IMR-90 (cell line): ENCODE measurements around the gene RAB3IL1. TPM values are rescaled to one million over a fixed set of nuclear protein-coding genes. Genes with fewer than 3 reads are reported as not detected.
A peak's percentile ranks its signal among the peaks of the same experiment; 100 is the strongest.

Experiments used
- ATAC-seq: fragments of 200-7000 bp; cut with Tn5 transposase; 2 replicates; pipeline ENCODE4 v1.9.1; 2020; ENCODE audit warnings: low read depth, mild to moderate bottlenecking, moderate library complexity
- BruUV-seq: library from RNA; stranded (reverse); fragments of 400-500 nt; replicated peaks from 2 replicates; lab custom pipeline; 2021; lab: Mats Ljungman, UMichigan
- CTCF ChIA-PET: fragments of 300-600 bp; formaldehyde crosslinking; extraction: SDS; loops from one replicate; lab custom pipeline; 2021; ENCODE audit warnings: antibody characterized with exemption; lab: Yijun Ruan, JAX
- POLR2A ChIA-PET: fragments of 300-600 bp; sonication (Branson Sonifier 250); formaldehyde crosslinking; loops from one replicate; lab custom pipeline; 2022; ENCODE audit warnings: antibody characterized with exemption; ENCODE audit not compliant: unreplicated experiment; lab: Charles Lee
- DNase-seq: peaks from one replicate; pipeline ENCODE4 v3.0.0; 2013
- H2AFZ ChIP-seq: replicated peaks from 2 replicates; pipeline ENCODE3; 2013; ENCODE audit warnings: low read length, mild to moderate bottlenecking; ENCODE audit not compliant: poor library complexity
- H2AK5ac ChIP-seq: 2 replicates; pipeline ENCODE4 v1.6.1; 2013; ENCODE audit warnings: low read depth, low read length, inconsistent platforms
- H2AK9ac ChIP-seq: replicated peaks from 2 replicates; pipeline ENCODE3; 2013; ENCODE audit warnings: mild to moderate bottlenecking, low read depth, low read length, moderate library complexity; ENCODE audit not compliant: poor library complexity
- H2BK120ac ChIP-seq: 2 replicates; pipeline ENCODE4 v1.6.1; 2013; ENCODE audit warnings: low read depth, low read length, inconsistent platforms
- H2BK15ac ChIP-seq: 3 replicates; pipeline ENCODE4 v1.6.1; 2013; ENCODE audit warnings: low read depth, low read length, inconsistent platforms
- H2BK20ac ChIP-seq: 2 replicates; pipeline ENCODE4 v1.6.1; 2013; ENCODE audit warnings: low read depth, mild to moderate bottlenecking, inconsistent platforms, low read length, moderate library complexity
- H2BK5ac ChIP-seq: 2 replicates; pipeline ENCODE4 v1.6.1; 2013; ENCODE audit warnings: mild to moderate bottlenecking, low read depth, low read length, inconsistent platforms; ENCODE audit not compliant: poor library complexity, severe bottlenecking
- H3K14ac ChIP-seq: replicated peaks from 2 replicates; pipeline ENCODE4 v1.6.1; 2013; ENCODE audit warnings: low read depth, low read length, inconsistent platforms
- H3K18ac ChIP-seq: 2 replicates; pipeline ENCODE4 v1.6.1; 2013; ENCODE audit warnings: low read depth, low read length, control low read depth
- H3K23ac ChIP-seq: 2 replicates; pipeline ENCODE4 v1.6.1; 2013; ENCODE audit warnings: low read depth, low read length, inconsistent platforms
- H3K27ac ChIP-seq: 2 replicates; pipeline ENCODE4 v1.5.1; 2013; ENCODE audit warnings: mild to moderate bottlenecking, control low read depth, low read length; ENCODE audit not compliant: insufficient read depth
- H3K27me3 ChIP-seq: 2 replicates; pipeline ENCODE4 v1.6.1; 2013; ENCODE audit warnings: low read length; ENCODE audit not compliant: control insufficient read depth, insufficient read depth
- H3K36me3 ChIP-seq: 2 replicates; pipeline ENCODE4 v1.6.1; 2013; ENCODE audit warnings: low read length, mixed read lengths; ENCODE audit not compliant: control insufficient read depth, insufficient read depth
- H3K4ac ChIP-seq: 2 replicates; pipeline ENCODE4 v1.6.1; 2013; ENCODE audit warnings: low read depth, low read length, inconsistent platforms
- H3K4me1 ChIP-seq: 2 replicates; pipeline ENCODE4 v1.6.1; 2013; ENCODE audit warnings: low read length, mixed read lengths; ENCODE audit not compliant: control insufficient read depth, insufficient read depth
- H3K4me2 ChIP-seq: 2 replicates; pipeline ENCODE4 v1.6.1; 2013; ENCODE audit warnings: low read depth, mild to moderate bottlenecking, control low read depth, low read length, moderate library complexity
- H3K4me3 ChIP-seq: 2 replicates; pipeline ENCODE4 v1.5.1; 2013; ENCODE audit warnings: low read depth, mild to moderate bottlenecking, control low read depth, low read length, moderate library complexity; ENCODE audit not compliant: insufficient read depth
- H3K56ac ChIP-seq: 2 replicates; pipeline ENCODE4 v1.6.1; 2013; ENCODE audit warnings: low read length, inconsistent platforms; ENCODE audit not compliant: insufficient read depth; ENCODE audit errors: extremely low read depth
- H3K79me1 ChIP-seq, 2 experiments: 2 replicates each; pipeline ENCODE4 v1.6.1; 2013; ENCODE audit warnings: low read length in 2 of 2, inconsistent platforms in 1 of 2, low read depth in 1 of 2
- H3K9ac ChIP-seq: 2 replicates; pipeline ENCODE4 v1.6.1; 2013; ENCODE audit warnings: low read depth, low read length, control low read depth
- H3K9me1 ChIP-seq: 2 replicates; pipeline ENCODE4 v1.6.1; 2013; ENCODE audit warnings: low read length, inconsistent platforms; ENCODE audit not compliant: insufficient read depth
- H3K9me3 ChIP-seq: 2 replicates; pipeline ENCODE4 v1.6.1; 2013; ENCODE audit warnings: low read length; ENCODE audit not compliant: control insufficient read depth, insufficient read depth
- H4K20me1 ChIP-seq: 2 replicates; pipeline ENCODE4 v1.6.1; 2013; ENCODE audit warnings: low read length, inconsistent platforms; ENCODE audit not compliant: insufficient read depth
- H4K5ac ChIP-seq: 2 replicates; pipeline ENCODE4 v1.6.1; 2013; ENCODE audit warnings: mild to moderate bottlenecking, low read depth, low read length, control low read depth
- H4K8ac ChIP-seq, 2 experiments: 2 replicates each; pipeline ENCODE4 v1.6.1; 2013; ENCODE audit warnings: low read depth in 2 of 2, low read length in 2 of 2, control low read depth in 1 of 2, inconsistent platforms in 1 of 2
- H4K91ac ChIP-seq: 2 replicates; pipeline ENCODE4 v1.6.1; 2013; ENCODE audit warnings: low read depth, low read length, inconsistent platforms; ENCODE audit not compliant: insufficient read depth
- BHLHE40 ChIP-seq: fragments of 150-350 bp; IDR thresholded peaks from 2 replicates; pipeline ENCODE4 v1.6.1; 2016; ENCODE audit warnings: mild to moderate bottlenecking, low read depth, low read length
- CEBPB ChIP-seq: IDR thresholded peaks from 2 replicates; pipeline ENCODE4 v1.6.1; 2012; ENCODE audit warnings: low read depth, low read length, improper control_type of control experiment
- FOS ChIP-seq: fragments of 150-350 bp; IDR thresholded peaks from 2 replicates; pipeline ENCODE4 v1.6.1; 2016; ENCODE audit warnings: low read depth, low read length
- MAFK ChIP-seq: IDR thresholded peaks from 2 replicates; pipeline ENCODE4 v1.6.1; 2012; ENCODE audit warnings: low read depth, low read length, improper control_type of control experiment
- MAZ ChIP-seq: IDR thresholded peaks from 2 replicates; pipeline ENCODE4 v1.6.1; 2012; ENCODE audit warnings: low read depth, mild to moderate bottlenecking, low read length, improper control_type of control experiment, moderate library complexity, borderline replicate concordance
- NFE2L2 ChIP-seq: fragments of 150-350 bp; IDR thresholded peaks from 2 replicates; pipeline ENCODE4 v1.6.1; 2016; ENCODE audit warnings: low read depth, mild to moderate bottlenecking, low read length
- POLR2A ChIP-seq: IDR thresholded peaks from 2 replicates; pipeline ENCODE4 v1.6.1; 2012; ENCODE audit warnings: mild to moderate bottlenecking, low read depth, low read length
- RAD21 ChIP-seq: IDR thresholded peaks from 2 replicates; pipeline ENCODE4 v1.6.1; 2012; ENCODE audit warnings: low read length, improper control_type of control experiment
- RCOR1 ChIP-seq: IDR thresholded peaks from 2 replicates; pipeline ENCODE4 v1.6.1; 2012; ENCODE audit warnings: mild to moderate bottlenecking, low read length, improper control_type of control experiment; ENCODE audit not compliant: insufficient replicate concordance
- RFX5 ChIP-seq: IDR thresholded peaks from 2 replicates; pipeline ENCODE4 v1.8.0; 2012; ENCODE audit warnings: low read depth, mild to moderate bottlenecking, low read length, moderate library complexity
- SMC3 ChIP-seq: fragments of 150-350 bp; IDR thresholded peaks from 2 replicates; pipeline ENCODE4 v1.6.1; 2016; ENCODE audit warnings: low read depth, mild to moderate bottlenecking, antibody characterized with exemption, low read length, moderate library complexity
- WGBS, 2 experiments: methylation state at CpG; one replicate each; pipeline versions ENCODE4 v1.1.5 to v1.1.7; 2013; ENCODE audit warnings: missing lambda C conversion rate in 2 of 2; ENCODE audit not compliant: insufficient read length in 1 of 2; ENCODE audit errors: extremely low coverage in 2 of 2; 5-methylcytosine and 5-hydroxymethylcytosine counted together
- dilution Hi-C: fragments of 300-500 bp; cut with HindIII; formaldehyde crosslinking; loops from one replicate; pipeline ENCODE4 v1.14.3; 2018; ENCODE audit warnings: low sequenced_read_pairs; ENCODE audit not compliant: unreplicated experiment
- in situ Hi-C: fragments of 300-500 bp; cut with MboI; formaldehyde crosslinking; loops from 3 replicates; pipeline ENCODE4 v1.14.3; 2019; ENCODE audit warnings: low sequenced_read_pairs, inconsistent platforms, mixed read lengths
- intact Hi-C: fragments of 100-400 bp; cut with micrococcal nuclease; formaldehyde crosslinking; loops from 2 replicates; pipeline ENCODE4 v1.10.0; 2022
- polyA plus RNA-seq, 3 experiments: library from polyadenylated mRNA; depleted of rRNA; stranded (reverse); fragments of >200 nt; gene quantifications; 2 replicates each; pipeline ENCODE4 v1.2.3, GENCODE V29; 2012; ENCODE audit warnings: low replicate concordance in 1 of 3
- total RNA-seq: library from RNA; depleted of rRNA; stranded (reverse); fragments of >200 nt; gene quantifications from 2 replicates; pipeline ENCODE4 v1.2.3, GENCODE V29; 2012
- TF ChIP-seq, protein P1 (sequence below): conservative IDR thresholded peaks from 2 replicates; pipeline ENCODE4 v1.5.1; 2012; ENCODE audit warnings: mild to moderate bottlenecking, low read depth, low read length, improper control_type of control experiment
- TF ChIP-seq, protein P2 (sequence below): fragments of 150-350 bp; IDR thresholded peaks from 2 replicates; pipeline ENCODE4 v1.6.1; 2017; ENCODE audit warnings: mild to moderate bottlenecking, antibody characterized with exemption, low read length, low read depth
- TF ChIP-seq, protein P3 (sequence below): fragments of 150-350 bp; IDR thresholded peaks from 2 replicates; pipeline ENCODE4 v1.6.1; 2016; ENCODE audit warnings: low read depth, mild to moderate bottlenecking, low read length, moderate library complexity, borderline replicate concordance

The RAB3IL1 gene
- total and polyA plus RNA-seq, 2 of the 4 experiments (the other 2 are of a cell fraction): 0.72 to 1.9 TPM

DNA sequence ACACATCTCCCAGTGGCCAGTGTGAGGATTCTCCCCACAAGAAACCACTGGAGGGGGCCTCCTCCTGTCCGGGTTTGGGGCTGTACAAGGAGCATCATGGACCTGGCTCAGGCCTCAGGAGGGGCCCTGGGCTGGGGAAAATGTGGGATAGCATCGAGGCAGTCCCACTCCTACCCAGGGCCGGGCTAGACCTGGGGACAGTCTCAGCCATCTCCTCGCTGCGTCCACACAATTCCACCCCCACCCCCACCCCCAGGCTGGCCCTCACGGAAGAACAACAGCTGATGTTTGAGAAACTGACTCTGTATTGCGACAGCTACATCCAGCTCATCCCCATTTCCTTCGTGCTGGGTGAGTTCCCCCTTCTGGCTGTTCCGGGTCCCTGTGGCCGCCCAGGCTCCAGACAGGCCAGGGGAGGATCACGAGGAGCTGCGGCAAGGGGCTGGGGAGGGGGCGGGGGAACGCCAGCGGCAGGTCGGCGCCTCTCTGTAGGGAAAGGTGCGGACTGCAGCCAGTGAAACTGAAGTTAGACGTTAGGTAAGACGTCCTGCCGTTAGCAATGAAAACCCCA is 37.6 kb upstream of the RAB3IL1 start:
- peaks cover 18% of the 10 kb centered on the region for H3K9me1 ChIP-seq
- peak; percentile 86 for ATAC-seq
- H2AK5ac ChIP-seq: peak overlapping the region; percentile 91
- peak overlapping the region; percentile 92 for H3K27ac ChIP-seq
- peaks cover 11% of the 10 kb centered on the region for H3K4me1 ChIP-seq
- H3K4ac ChIP-seq: peak overlapping the region; percentile 96
- POLR2A ChIA-PET: interaction anchor here (0.5 to 1.0 kb wide), 7 partner anchors 9 to 170 kb away, joined by 3 to 13 read pairs (median 4); partner anchors contain the start of gene FTH1
- H3K9me3 ChIP-seq: no peaks in the 10 kb centered on the region
- peak overlapping the region; percentile 81 for H2BK20ac ChIP-seq
- H3K36me3 ChIP-seq: peaks cover 21% of the 10 kb centered on the region; the same call in 1 of the 2 replicates
- dilution Hi-C loops (no loop called here), in situ Hi-C loops (loop anchor here (5.0 to 10.0 kb wide), 2 partner anchors 120 to 158 kb away; no protein-coding TSS in a partner anchor), intact Hi-C loops (no loop called here)
- peak overlapping the region; percentile 57 for H3K4me2 ChIP-seq
- DNase-seq: peak; percentile 87
- H3K56ac ChIP-seq: peak overlapping the region; percentile 33; the same call in 1 of the 2 replicates
- no TSS peak for BruUV-seq
- H2AK9ac ChIP-seq: peak overlapping the region; percentile 83
- no peaks in the 10 kb centered on the region for H4K20me1 ChIP-seq
- peak overlapping the region; percentile 83 for H3K9ac ChIP-seq
- peak overlapping the region; percentile 90 for H3K18ac ChIP-seq
- peak overlapping the region; percentile 85 for H4K91ac ChIP-seq
- 4% methylated on average over 4 of the region's 21 CpGs; no CpG with 5 or more reads in 1 of the 2 experiments for WGBS, 2 experiments
- H2AFZ ChIP-seq: peak overlapping the region; percentile 91
- peak overlapping the region; percentile 57 for H3K23ac ChIP-seq
- no peaks in the 10 kb centered on the region for H3K27me3 ChIP-seq
- H3K4me3 ChIP-seq: peak overlapping the region; percentile 10
- H2BK15ac ChIP-seq: peak overlapping the region; percentile 84; the same call in 2 of the 3 replicates
- H2BK120ac ChIP-seq: peak overlapping the region; percentile 94
- H3K14ac ChIP-seq: peak overlapping the region; percentile 86
- H4K8ac ChIP-seq: peak overlapping the region; percentile 90 to 97
- H4K5ac ChIP-seq: peak overlapping the region; percentile 93
- peaks cover 0 to 24% of the 10 kb centered on the region in 2 experiments; a peak in 3 of 4 replicates for H3K79me1 ChIP-seq
- TF ChIP-seq MAFK (no peak), BHLHE40 (no peak), POLR2A (no peak), CEBPB (peak; percentile 96), NFE2L2 (no peak), RAD21 (peak; percentile 44), RCOR1 (no peak), RFX5 (no peak), FOS (no peak), MAZ (peak; percentile 61; the same call in 1 of the 2 replicates), SMC3 (no peak)
- TF ChIP-seq, protein P1, sequence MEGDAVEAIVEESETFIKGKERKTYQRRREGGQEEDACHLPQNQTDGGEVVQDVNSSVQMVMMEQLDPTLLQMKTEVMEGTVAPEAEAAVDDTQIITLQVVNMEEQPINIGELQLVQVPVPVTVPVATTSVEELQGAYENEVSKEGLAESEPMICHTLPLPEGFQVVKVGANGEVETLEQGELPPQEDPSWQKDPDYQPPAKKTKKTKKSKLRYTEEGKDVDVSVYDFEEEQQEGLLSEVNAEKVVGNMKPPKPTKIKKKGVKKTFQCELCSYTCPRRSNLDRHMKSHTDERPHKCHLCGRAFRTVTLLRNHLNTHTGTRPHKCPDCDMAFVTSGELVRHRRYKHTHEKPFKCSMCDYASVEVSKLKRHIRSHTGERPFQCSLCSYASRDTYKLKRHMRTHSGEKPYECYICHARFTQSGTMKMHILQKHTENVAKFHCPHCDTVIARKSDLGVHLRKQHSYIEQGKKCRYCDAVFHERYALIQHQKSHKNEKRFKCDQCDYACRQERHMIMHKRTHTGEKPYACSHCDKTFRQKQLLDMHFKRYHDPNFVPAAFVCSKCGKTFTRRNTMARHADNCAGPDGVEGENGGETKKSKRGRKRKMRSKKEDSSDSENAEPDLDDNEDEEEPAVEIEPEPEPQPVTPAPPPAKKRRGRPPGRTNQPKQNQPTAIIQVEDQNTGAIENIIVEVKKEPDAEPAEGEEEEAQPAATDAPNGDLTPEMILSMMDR: peak; percentile 37
- TF ChIP-seq, protein P2, sequence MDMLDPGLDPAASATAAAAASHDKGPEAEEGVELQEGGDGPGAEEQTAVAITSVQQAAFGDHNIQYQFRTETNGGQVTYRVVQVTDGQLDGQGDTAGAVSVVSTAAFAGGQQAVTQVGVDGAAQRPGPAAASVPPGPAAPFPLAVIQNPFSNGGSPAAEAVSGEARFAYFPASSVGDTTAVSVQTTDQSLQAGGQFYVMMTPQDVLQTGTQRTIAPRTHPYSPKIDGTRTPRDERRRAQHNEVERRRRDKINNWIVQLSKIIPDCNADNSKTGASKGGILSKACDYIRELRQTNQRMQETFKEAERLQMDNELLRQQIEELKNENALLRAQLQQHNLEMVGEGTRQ: peak; percentile 52; the same call in 1 of the 2 replicates
- TF ChIP-seq, protein P3, sequence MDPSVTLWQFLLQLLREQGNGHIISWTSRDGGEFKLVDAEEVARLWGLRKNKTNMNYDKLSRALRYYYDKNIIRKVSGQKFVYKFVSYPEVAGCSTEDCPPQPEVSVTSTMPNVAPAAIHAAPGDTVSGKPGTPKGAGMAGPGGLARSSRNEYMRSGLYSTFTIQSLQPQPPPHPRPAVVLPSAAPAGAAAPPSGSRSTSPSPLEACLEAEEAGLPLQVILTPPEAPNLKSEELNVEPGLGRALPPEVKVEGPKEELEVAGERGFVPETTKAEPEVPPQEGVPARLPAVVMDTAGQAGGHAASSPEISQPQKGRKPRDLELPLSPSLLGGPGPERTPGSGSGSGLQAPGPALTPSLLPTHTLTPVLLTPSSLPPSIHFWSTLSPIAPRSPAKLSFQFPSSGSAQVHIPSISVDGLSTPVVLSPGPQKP: no peak
- CTCF ChIA-PET: interaction anchor here (0.7 to 2.6 kb wide), 5 partner anchors 11 to 153 kb away, joined by 3 to 11 read pairs (median 4); partner anchors contain the start of gene FTH1
- H2BK5ac ChIP-seq: peak overlapping the region; percentile 67
